DOHH2 (cell line): ENCODE measurements around the gene SLC44A1.

Source experiments
- H3F3A ChIP-seq: fragments of 200-600 bp; sonication (generic), shearing (Covaris generic); 2 replicates; pipeline ENCODE4 v1.6.0; 2016; ENCODE audit warnings: antibody characterized with exemption, mild to moderate bottlenecking; ENCODE audit not compliant: control insufficient read depth, insufficient read depth
- H3K27ac ChIP-seq: fragments of 200-600 bp; sonication (generic); 2 replicates; pipeline ENCODE4 v1.5.1; 2014; ENCODE audit warnings: low read depth, mild to moderate bottlenecking, low read length, moderate library complexity
- H3K27me3 ChIP-seq: fragments of 200-600 bp; sonication (generic); 2 replicates; pipeline ENCODE4 v1.6.1; 2014; ENCODE audit warnings: mild to moderate bottlenecking, low read length, mixed read lengths; ENCODE audit not compliant: control insufficient read depth
- H3K36me3 ChIP-seq: fragments of 200-600 bp; sonication (generic); 2 replicates; pipeline ENCODE4 v1.6.1; 2014; ENCODE audit warnings: mild to moderate bottlenecking, low read length, moderate library complexity, mixed read lengths; ENCODE audit not compliant: control insufficient read depth
- H3K4me1 ChIP-seq: fragments of 200-600 bp; sonication (generic); 2 replicates; pipeline ENCODE4 v1.6.1; 2014; ENCODE audit warnings: mild to moderate bottlenecking, low read length, mixed read lengths; ENCODE audit not compliant: control insufficient read depth
- H3K4me2 ChIP-seq: fragments of 200-600 bp; sonication (generic); 2 replicates; pipeline ENCODE4 v1.6.0; 2014; ENCODE audit warnings: mild to moderate bottlenecking, low read length, moderate library complexity
- H3K4me3 ChIP-seq: fragments of 200-600 bp; sonication (generic); 2 replicates; pipeline ENCODE4 v1.5.1; 2014; ENCODE audit warnings: mild to moderate bottlenecking, low read length, mixed read lengths
- H3K79me2 ChIP-seq: fragments of 200-600 bp; sonication (generic); 2 replicates; pipeline ENCODE4 v1.6.1; 2014; ENCODE audit warnings: mild to moderate bottlenecking, low read length, mixed read lengths; ENCODE audit not compliant: control insufficient read depth
- H3K9me2 ChIP-seq: fragments of 200-600 bp; sonication (generic); replicated peaks from 2 replicates; pipeline ENCODE4 v1.6.1; 2014; ENCODE audit warnings: mild to moderate bottlenecking, low read length, mixed read lengths; ENCODE audit not compliant: control insufficient read depth
- H3K9me3 ChIP-seq: fragments of 200-600 bp; sonication (generic); 2 replicates; pipeline ENCODE4 v1.6.1; 2014; ENCODE audit warnings: antibody characterized with exemption, low read length, mixed read lengths; ENCODE audit not compliant: control insufficient read depth, insufficient read depth
- H4K20me1 ChIP-seq: fragments of 200-600 bp; sonication (generic); 2 replicates; pipeline ENCODE4 v1.6.0; 2014; ENCODE audit warnings: low read depth, mild to moderate bottlenecking, antibody characterized with exemption, low read length, moderate library complexity; ENCODE audit not compliant: control insufficient read depth, insufficient read depth
- EZH2phosphoT487 ChIP-seq: fragments of 200-600 bp; sonication (generic); IDR thresholded peaks from 2 replicates; pipeline ENCODE4 v1.6.1; 2017; ENCODE audit warnings: borderline replicate concordance, mild to moderate bottlenecking, antibody characterized with exemption, low read length, moderate library complexity, mixed read lengths
- TF ChIP-seq, protein P1 (sequence below): fragments of 200-600 bp; sonication (generic); IDR thresholded peaks from one replicate; pipeline ENCODE4 v1.5.1; 2014; ENCODE audit warnings: antibody characterized with exemption, mild to moderate bottlenecking, low read depth, low read length; ENCODE audit not compliant: poor library complexity, severe bottlenecking

The SLC44A1 gene

DNA sequence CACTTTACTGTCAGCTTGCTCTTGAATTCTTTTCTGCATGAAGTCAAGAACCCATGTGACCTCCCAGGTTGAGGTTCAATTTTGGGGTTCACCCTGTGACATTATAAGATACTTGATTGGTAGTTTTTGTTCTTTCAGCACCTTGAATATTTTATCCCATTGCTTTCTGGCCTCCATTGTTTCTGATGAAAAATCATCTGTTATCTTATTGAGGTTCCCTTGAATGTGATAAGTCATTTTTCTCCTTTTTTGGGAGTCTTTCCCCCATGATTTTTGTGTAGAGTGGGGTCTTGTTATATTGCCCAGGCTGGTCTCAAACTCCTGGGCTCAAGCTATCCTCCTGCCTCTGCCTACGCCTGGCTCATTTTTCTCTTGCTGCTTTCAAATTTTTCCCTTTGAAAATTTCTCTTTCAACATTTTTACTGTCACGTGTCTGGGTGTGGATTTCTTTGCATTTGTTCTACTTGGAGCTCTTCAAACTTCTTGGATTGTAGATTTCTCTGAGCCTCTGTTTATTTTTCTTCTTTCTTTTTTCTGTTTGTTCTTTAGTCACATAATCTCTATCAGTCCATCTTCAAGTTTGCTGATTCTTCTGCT, 20.8 kb upstream of the SLC44A1 start:
- TF ChIP-seq EZH2phosphoT487 = no peak
- TF ChIP-seq, protein P1, sequence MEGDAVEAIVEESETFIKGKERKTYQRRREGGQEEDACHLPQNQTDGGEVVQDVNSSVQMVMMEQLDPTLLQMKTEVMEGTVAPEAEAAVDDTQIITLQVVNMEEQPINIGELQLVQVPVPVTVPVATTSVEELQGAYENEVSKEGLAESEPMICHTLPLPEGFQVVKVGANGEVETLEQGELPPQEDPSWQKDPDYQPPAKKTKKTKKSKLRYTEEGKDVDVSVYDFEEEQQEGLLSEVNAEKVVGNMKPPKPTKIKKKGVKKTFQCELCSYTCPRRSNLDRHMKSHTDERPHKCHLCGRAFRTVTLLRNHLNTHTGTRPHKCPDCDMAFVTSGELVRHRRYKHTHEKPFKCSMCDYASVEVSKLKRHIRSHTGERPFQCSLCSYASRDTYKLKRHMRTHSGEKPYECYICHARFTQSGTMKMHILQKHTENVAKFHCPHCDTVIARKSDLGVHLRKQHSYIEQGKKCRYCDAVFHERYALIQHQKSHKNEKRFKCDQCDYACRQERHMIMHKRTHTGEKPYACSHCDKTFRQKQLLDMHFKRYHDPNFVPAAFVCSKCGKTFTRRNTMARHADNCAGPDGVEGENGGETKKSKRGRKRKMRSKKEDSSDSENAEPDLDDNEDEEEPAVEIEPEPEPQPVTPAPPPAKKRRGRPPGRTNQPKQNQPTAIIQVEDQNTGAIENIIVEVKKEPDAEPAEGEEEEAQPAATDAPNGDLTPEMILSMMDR = no peak
- Histone ChIP-seq H3F3A (no peaks in the 10 kb centered on the region), H3K4me1 (no peaks in the 10 kb centered on the region), H3K27me3 (peaks cover 6% of the 10 kb centered on the region), H3K36me3 (no peaks in the 10 kb centered on the region), H3K4me3 (no peak overlapping the region), H3K9me3 (peaks cover 25% of the 10 kb centered on the region), H3K79me2 (no peaks in the 10 kb centered on the region), H3K9me2 (no peaks in the 10 kb centered on the region), H3K4me2 (no peak overlapping the region), H4K20me1 (no peaks in the 10 kb centered on the region), H3K27ac (no peak overlapping the region)

DNA sequence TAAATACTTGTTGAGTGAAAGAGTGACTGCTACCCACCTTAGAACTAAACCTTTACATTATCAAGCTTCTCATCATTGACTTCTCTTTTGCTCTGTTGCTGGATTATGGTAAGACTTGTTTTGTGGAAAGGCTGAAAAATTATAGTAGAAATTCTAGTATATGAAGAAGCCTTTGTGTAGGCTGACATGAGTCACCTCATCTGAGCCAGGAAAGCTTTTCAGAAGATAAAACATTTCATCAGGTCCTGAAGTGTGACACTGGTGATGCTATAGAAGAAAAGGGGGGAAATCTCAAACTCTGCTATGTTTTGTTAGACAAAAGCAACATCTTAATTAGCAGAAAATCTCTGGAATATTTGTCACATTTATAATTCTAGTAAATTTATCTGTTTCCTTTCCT, 18.4 kb upstream of the SLC44A1 start:
- no peaks in the 10 kb centered on the region for H3F3A ChIP-seq
- no peaks in the 10 kb centered on the region for H3K79me2 ChIP-seq
- no peaks in the 10 kb centered on the region for H3K9me2 ChIP-seq
- H4K20me1 ChIP-seq = no peaks in the 10 kb centered on the region
- peaks cover 25% of the 10 kb centered on the region for H3K9me3 ChIP-seq
- H3K4me3 ChIP-seq = no peak overlapping the region
- H3K36me3 ChIP-seq = no peaks in the 10 kb centered on the region
- TF ChIP-seq, protein P1 = no peak
- no peak for TF ChIP-seq EZH2phosphoT487
- H3K4me1 ChIP-seq = no peaks in the 10 kb centered on the region
- H3K27me3 ChIP-seq = peaks cover 8% of the 10 kb centered on the region
- H3K4me2 ChIP-seq = no peak overlapping the region
- no peak overlapping the region for H3K27ac ChIP-seq

DNA sequence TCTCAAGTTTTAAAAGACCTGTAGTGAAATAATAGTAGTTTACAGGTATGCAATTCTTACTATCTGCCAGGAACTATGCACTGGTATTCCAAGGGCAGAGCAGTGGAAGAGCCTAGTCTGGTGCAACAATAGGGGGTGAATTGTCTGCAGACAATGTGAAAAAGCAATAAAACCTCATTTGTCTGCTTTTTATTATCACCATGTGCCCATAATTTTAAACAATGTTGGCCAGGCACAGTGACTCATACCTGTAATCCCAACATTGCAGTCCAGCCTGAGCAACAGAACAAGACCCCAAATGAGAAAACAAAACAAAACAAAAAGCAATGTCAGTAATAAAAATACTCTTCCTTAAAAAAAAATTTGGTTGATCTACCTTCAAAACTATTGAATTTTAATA, 12.2 kb upstream of the SLC44A1 start:
- H3K27ac ChIP-seq = no peak overlapping the region
- TF ChIP-seq, protein P1 = no peak
- no peak for TF ChIP-seq EZH2phosphoT487
- H3K4me3 ChIP-seq = no peak overlapping the region
- H3K4me1 ChIP-seq = no peaks in the 10 kb centered on the region
- no peaks in the 10 kb centered on the region for H3K9me2 ChIP-seq
- H3K4me2 ChIP-seq = no peak overlapping the region
- H3K36me3 ChIP-seq = no peaks in the 10 kb centered on the region
- H4K20me1 ChIP-seq = no peaks in the 10 kb centered on the region
- no peaks in the 10 kb centered on the region for H3K79me2 ChIP-seq
- H3K27me3 ChIP-seq = peaks cover 8% of the 10 kb centered on the region
- no peaks in the 10 kb centered on the region for H3K9me3 ChIP-seq
- no peaks in the 10 kb centered on the region for H3F3A ChIP-seq
